DOHH2 (cell line): ENCODE results near the gene MORC2.

Source experiments
- H3F3A ChIP-seq: fragments of 200-600 bp; sonication (generic), shearing (Covaris generic); 2 replicates; pipeline ENCODE4 v1.6.0; 2016; ENCODE audit warnings: antibody characterized with exemption, mild to moderate bottlenecking; ENCODE audit not compliant: control insufficient read depth, insufficient read depth
- H3K27ac ChIP-seq: fragments of 200-600 bp; sonication (generic); 2 replicates; pipeline ENCODE4 v1.5.1; 2014; ENCODE audit warnings: low read depth, mild to moderate bottlenecking, low read length, moderate library complexity
- H3K27me3 ChIP-seq: fragments of 200-600 bp; sonication (generic); 2 replicates; pipeline ENCODE4 v1.6.1; 2014; ENCODE audit warnings: mild to moderate bottlenecking, low read length, mixed read lengths; ENCODE audit not compliant: control insufficient read depth
- H3K36me3 ChIP-seq: fragments of 200-600 bp; sonication (generic); 2 replicates; pipeline ENCODE4 v1.6.1; 2014; ENCODE audit warnings: mild to moderate bottlenecking, low read length, moderate library complexity, mixed read lengths; ENCODE audit not compliant: control insufficient read depth
- H3K4me1 ChIP-seq: fragments of 200-600 bp; sonication (generic); 2 replicates; pipeline ENCODE4 v1.6.1; 2014; ENCODE audit warnings: mild to moderate bottlenecking, low read length, mixed read lengths; ENCODE audit not compliant: control insufficient read depth
- H3K4me2 ChIP-seq: fragments of 200-600 bp; sonication (generic); 2 replicates; pipeline ENCODE4 v1.6.0; 2014; ENCODE audit warnings: mild to moderate bottlenecking, low read length, moderate library complexity
- H3K4me3 ChIP-seq: fragments of 200-600 bp; sonication (generic); 2 replicates; pipeline ENCODE4 v1.5.1; 2014; ENCODE audit warnings: mild to moderate bottlenecking, low read length, mixed read lengths
- H3K79me2 ChIP-seq: fragments of 200-600 bp; sonication (generic); 2 replicates; pipeline ENCODE4 v1.6.1; 2014; ENCODE audit warnings: mild to moderate bottlenecking, low read length, mixed read lengths; ENCODE audit not compliant: control insufficient read depth
- H3K9me2 ChIP-seq: fragments of 200-600 bp; sonication (generic); replicated peaks from 2 replicates; pipeline ENCODE4 v1.6.1; 2014; ENCODE audit warnings: mild to moderate bottlenecking, low read length, mixed read lengths; ENCODE audit not compliant: control insufficient read depth
- H3K9me3 ChIP-seq: fragments of 200-600 bp; sonication (generic); 2 replicates; pipeline ENCODE4 v1.6.1; 2014; ENCODE audit warnings: antibody characterized with exemption, low read length, mixed read lengths; ENCODE audit not compliant: control insufficient read depth, insufficient read depth
- H4K20me1 ChIP-seq: fragments of 200-600 bp; sonication (generic); 2 replicates; pipeline ENCODE4 v1.6.0; 2014; ENCODE audit warnings: low read depth, mild to moderate bottlenecking, antibody characterized with exemption, low read length, moderate library complexity; ENCODE audit not compliant: control insufficient read depth, insufficient read depth
- CTCF ChIP-seq: fragments of 200-600 bp; sonication (generic); IDR thresholded peaks from one replicate; pipeline ENCODE4 v1.5.1; 2014; ENCODE audit warnings: antibody characterized with exemption, mild to moderate bottlenecking, low read depth, low read length; ENCODE audit not compliant: poor library complexity, severe bottlenecking
- EZH2phosphoT487 ChIP-seq: fragments of 200-600 bp; sonication (generic); IDR thresholded peaks from 2 replicates; pipeline ENCODE4 v1.6.1; 2017; ENCODE audit warnings: borderline replicate concordance, mild to moderate bottlenecking, antibody characterized with exemption, low read length, moderate library complexity, mixed read lengths

The MORC2 gene

GRCh38 chr22:30947816-30948454, 20.6 kb downstream of the MORC2 start:
- no peaks in the 10 kb centered on the region for H3K27me3 ChIP-seq
- no peaks in the 10 kb centered on the region for H3K9me2 ChIP-seq
- no peaks in the 10 kb centered on the region for H3K4me1 ChIP-seq
- TF ChIP-seq CTCF: peak; percentile 65
- TF ChIP-seq EZH2phosphoT487: no peak
- no peak overlapping the region for H3K4me2 ChIP-seq
- H3K36me3 ChIP-seq: peaks cover 93% of the 10 kb centered on the region
- no peaks in the 10 kb centered on the region for H3K79me2 ChIP-seq
- no peaks in the 10 kb centered on the region for H4K20me1 ChIP-seq
- no peak overlapping the region for H3K27ac ChIP-seq
- no peaks in the 10 kb centered on the region for H3F3A ChIP-seq
- no peaks in the 10 kb centered on the region for H3K9me3 ChIP-seq
- H3K4me3 ChIP-seq: no peak overlapping the region

GRCh38 chr22:30947173-30947815, 21.3 kb downstream of the MORC2 start:
- Histone ChIP-seq H3K4me1 (no peaks in the 10 kb centered on the region), H3K27me3 (no peaks in the 10 kb centered on the region), H3K27ac (no peak overlapping the region), H4K20me1 (no peaks in the 10 kb centered on the region), H3K4me3 (no peak overlapping the region), H3K9me2 (no peaks in the 10 kb centered on the region), H3K4me2 (no peak overlapping the region), H3K9me3 (no peaks in the 10 kb centered on the region), H3K79me2 (no peaks in the 10 kb centered on the region), H3F3A (no peaks in the 10 kb centered on the region), H3K36me3 (peaks cover 93% of the 10 kb centered on the region)
- TF ChIP-seq CTCF: no peak
- no peak for TF ChIP-seq EZH2phosphoT487

GRCh38 chr22:30946354-30946753, 22.2 kb downstream of the MORC2 start:
- no peaks in the 10 kb centered on the region for H3F3A ChIP-seq
- no peaks in the 10 kb centered on the region for H3K79me2 ChIP-seq
- no peak overlapping the region for H3K4me2 ChIP-seq
- no peak overlapping the region for H3K27ac ChIP-seq
- H3K9me2 ChIP-seq: no peaks in the 10 kb centered on the region
- H3K36me3 ChIP-seq: peaks cover 96% of the 10 kb centered on the region
- H3K27me3 ChIP-seq: no peaks in the 10 kb centered on the region
- H4K20me1 ChIP-seq: no peaks in the 10 kb centered on the region
- no peaks in the 10 kb centered on the region for H3K9me3 ChIP-seq
- TF ChIP-seq EZH2phosphoT487 (no peak), CTCF (no peak)
- no peak overlapping the region for H3K4me3 ChIP-seq
- no peaks in the 10 kb centered on the region for H3K4me1 ChIP-seq
